CD4-positive, CD25-positive, alpha-beta regulatory T cell (primary cell): ENCODE measurements around the gene ANKRD24. TPM values are rescaled to one million over a fixed set of nuclear protein-coding genes. Genes with fewer than 3 reads are reported as not detected.
"Not testable (repeated sequence)": the region's sequence is repeated elsewhere in the genome, so short reads cannot be mapped to it uniquely, and the experiment has no call there.

ENCODE experiments used
- ATAC-seq, 2 donors: fragments of 150-1000 bp; cut with Tn5 transposase; one replicate each; pipeline ENCODE4 v1.10.0; 2021; ENCODE audit warnings: low read depth in 2 of 2, moderate number of reproducible peaks in 2 of 2, moderate library complexity in 1 of 2
- DNase-seq, 3 donors: peaks; one replicate each; pipeline versions ENCODE4 v3.0.0 to v3.0.0-alpha.2; 2012 to 2022; ENCODE audit warnings: mixed read lengths in 1 of 3
- H3K27ac ChIP-seq: one replicate; pipeline ENCODE4 v1.7.0; 2013; ENCODE audit warnings: mild to moderate bottlenecking, low read length; ENCODE audit not compliant: insufficient read depth, poor library complexity, severe bottlenecking
- H3K27me3 ChIP-seq: one replicate; pipeline ENCODE4 v1.7.0; 2013; ENCODE audit warnings: low read length; ENCODE audit not compliant: control insufficient read depth, insufficient read depth
- H3K36me3 ChIP-seq: one replicate; pipeline ENCODE4 v1.7.0; 2013; ENCODE audit warnings: mild to moderate bottlenecking, low read length, moderate library complexity; ENCODE audit not compliant: control insufficient read depth, insufficient read depth
- H3K4me1 ChIP-seq: 2 replicates; pipeline ENCODE4 v1.7.0; 2013; ENCODE audit warnings: mild to moderate bottlenecking, low read length; ENCODE audit not compliant: insufficient read depth, control insufficient read depth, poor library complexity, severe bottlenecking
- H3K4me3 ChIP-seq: one replicate; pipeline ENCODE4 v1.7.0; 2013; ENCODE audit warnings: low read depth, mild to moderate bottlenecking, low read length, moderate library complexity
- H3K9me3 ChIP-seq, 2 experiments: 1 replicate in 1 of 2; 2 replicates in 1 of 2; pipeline ENCODE4 v1.7.0; 2013; ENCODE audit warnings: low read length in 2 of 2, mild to moderate bottlenecking in 1 of 2, moderate library complexity in 1 of 2; ENCODE audit not compliant: control insufficient read depth in 2 of 2
- H3K27ac Mint-ChIP-seq, 3 donors: one replicate each; pipeline ENCODE4 v1.8.0; 2020 to 2022; ENCODE audit warnings: mild to moderate bottlenecking in 3 of 3, mixed read lengths in 3 of 3, moderate library complexity in 2 of 3
- H3K27me3 Mint-ChIP-seq: one replicate; pipeline ENCODE4 v1.8.0; 2022; ENCODE audit warnings: mild to moderate bottlenecking, mixed read lengths
- H3K36me3 Mint-ChIP-seq: one replicate; pipeline ENCODE4 v1.8.0; 2020; ENCODE audit warnings: mixed read lengths
- H3K4me1 Mint-ChIP-seq, 4 donors: one replicate each; pipeline ENCODE4 v1.8.0; 2020 to 2022; ENCODE audit warnings: mixed read lengths in 4 of 4, mild to moderate bottlenecking in 1 of 4
- H3K4me3 Mint-ChIP-seq, 4 donors: one replicate each; pipeline ENCODE4 v1.8.0; 2020 to 2022; ENCODE audit warnings: mild to moderate bottlenecking in 4 of 4, mixed read lengths in 4 of 4, moderate library complexity in 3 of 4
- H3K9me3 Mint-ChIP-seq, 7 donors: one replicate each; pipeline ENCODE4 v1.8.0; 2020 to 2022; ENCODE audit warnings: mixed read lengths in 7 of 7, mild to moderate bottlenecking in 3 of 7, moderate library complexity in 2 of 7
- polyA plus RNA-seq, 4 donors: library from polyadenylated mRNA; unstranded; fragments of 300-500 nt; fragmentation: Illumina TruSeq; gene quantifications; one replicate each; pipeline ENCODE4 v1.2.3, GENCODE V29; 2021
- total RNA-seq: library from RNA; stranded (reverse); gene quantifications from one replicate; pipeline ENCODE4 v1.2.3, GENCODE V29; 2022

Gene ANKRD24
- total and polyA plus RNA-seq, 5 donors from 2014 or later, result 0.12 to 1.5 (median 0.40) TPM; not detected in 1

- not testable (repeated sequence) for DNase-seq, H3K4me1 ChIP-seq, ATAC-seq, H3K9me3 ChIP-seq, H3K36me3 Mint-ChIP-seq, H3K4me1 Mint-ChIP-seq, H3K27me3 ChIP-seq, H3K27me3 Mint-ChIP-seq, H3K9me3 Mint-ChIP-seq, H3K36me3 ChIP-seq, H3K4me3 Mint-ChIP-seq, H3K27ac ChIP-seq, H3K27ac Mint-ChIP-seq, H3K4me3 ChIP-seq
These were observed 49.0 kb downstream of the ANKRD24 start for GRCh38 chr19:4231521-4231920.

DNA sequence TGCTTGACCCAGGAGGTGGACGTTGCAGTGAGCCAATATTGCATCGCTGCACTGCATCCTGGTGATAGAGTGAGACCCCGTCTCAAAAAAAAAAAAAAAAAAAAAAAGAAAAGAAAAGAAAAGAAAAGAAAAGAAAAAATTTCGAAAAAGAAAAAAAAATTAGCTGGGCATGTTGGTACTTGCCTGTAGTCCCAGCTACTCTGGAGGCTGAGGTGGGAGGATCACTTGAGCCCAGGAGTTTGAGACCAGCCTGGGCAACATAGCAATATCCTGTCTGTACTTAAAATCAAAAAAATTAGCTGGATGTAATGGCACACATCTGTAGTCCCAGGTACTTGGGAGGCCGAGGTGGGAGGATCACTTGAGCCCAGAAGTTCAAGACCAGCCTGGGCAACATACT is 49.6 kb downstream of the ANKRD24 start:
- not testable (repeated sequence) for H3K27ac Mint-ChIP-seq, DNase-seq, H3K4me3 ChIP-seq, H3K4me3 Mint-ChIP-seq, H3K27me3 ChIP-seq, ATAC-seq, H3K27ac ChIP-seq, H3K4me1 ChIP-seq, H3K27me3 Mint-ChIP-seq, H3K9me3 ChIP-seq, H3K9me3 Mint-ChIP-seq, H3K36me3 ChIP-seq, H3K4me1 Mint-ChIP-seq, H3K36me3 Mint-ChIP-seq

DNA sequence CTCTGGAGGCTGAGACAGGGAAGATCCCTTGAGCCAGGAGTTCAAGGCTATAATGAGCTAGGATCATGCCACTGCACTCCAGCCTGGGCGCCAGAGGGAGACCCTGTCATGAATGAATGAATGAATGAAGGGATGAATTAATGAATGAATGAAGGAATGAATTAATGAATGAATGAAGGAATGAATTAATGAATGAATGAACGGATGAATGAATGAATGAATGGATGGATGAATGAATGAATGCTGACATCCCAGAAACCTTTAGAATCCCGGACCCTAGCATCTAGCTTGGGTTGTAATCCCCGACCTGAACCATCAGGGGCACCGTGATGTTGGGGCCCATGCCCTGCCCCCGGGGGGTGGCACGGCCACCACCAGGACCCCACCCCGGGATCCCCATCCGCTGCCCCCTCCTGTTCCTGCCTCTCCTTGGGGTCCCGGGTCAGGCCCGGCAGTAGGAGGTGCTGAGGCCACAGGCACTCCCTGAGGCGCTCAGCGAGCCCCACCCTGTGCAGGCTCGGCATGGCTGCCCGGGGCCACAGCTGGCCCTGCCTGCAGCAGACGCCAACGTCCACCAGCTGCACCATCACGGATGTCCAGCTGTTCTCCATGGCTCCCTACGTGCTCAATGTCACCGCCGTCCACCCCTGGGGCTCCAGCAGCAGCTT is 50.3 kb downstream of the ANKRD24 start:
- peaks cover 0 to 4% (median 2%) of the 10 kb centered on the region in 4 donors for H3K4me1 Mint-ChIP-seq
- H3K27me3 ChIP-seq, result no peaks in the 10 kb centered on the region
- H3K27me3 Mint-ChIP-seq, result no peaks in the 10 kb centered on the region
- no peak overlapping the region for H3K4me3 Mint-ChIP-seq
- H3K4me1 ChIP-seq, result peaks cover 8% of the 10 kb centered on the region
- ATAC-seq, result no peak
- H3K27ac Mint-ChIP-seq, result no peak overlapping the region
- no peak for DNase-seq
- H3K36me3 ChIP-seq, result no peaks in the 10 kb centered on the region
- H3K9me3 Mint-ChIP-seq, result no peaks in the 10 kb centered on the region
- H3K4me3 ChIP-seq, result no peak overlapping the region
- H3K27ac ChIP-seq, result no peak overlapping the region
- H3K36me3 Mint-ChIP-seq, result no peaks in the 10 kb centered on the region
- H3K9me3 ChIP-seq, result no peaks in the 10 kb centered on the region

GRCh38 chr19:4233282-4233853 is 50.9 kb downstream of the ANKRD24 start:
- H3K36me3 Mint-ChIP-seq, result no peaks in the 10 kb centered on the region
- ATAC-seq (peak in 1 of 2 donors; percentile 57), DNase-seq (peak; percentile 39 to 53 (median 49))
- H3K27me3 Mint-ChIP-seq, result no peaks in the 10 kb centered on the region
- Histone ChIP-seq H3K4me3 (no peak overlapping the region), H3K4me1 (peaks cover 8% of the 10 kb centered on the region), H3K27ac (no peak overlapping the region), H3K9me3 (no peaks in the 10 kb centered on the region), H3K27me3 (no peaks in the 10 kb centered on the region), H3K36me3 (no peaks in the 10 kb centered on the region)
- H3K9me3 Mint-ChIP-seq, result peaks cover 0 to 1% (median 0%) of the 10 kb centered on the region in 7 donors
- H3K4me3 Mint-ChIP-seq, result no peak overlapping the region
- no peak overlapping the region for H3K27ac Mint-ChIP-seq
- H3K4me1 Mint-ChIP-seq, result peaks cover 0 to 4% (median 2%) of the 10 kb centered on the region in 4 donors

GRCh38 chr19:4234142-4234861 is 51.8 kb downstream of the ANKRD24 start:
- no peak overlapping the region for H3K27ac Mint-ChIP-seq

GRCh38 chr19:4234862-4235201 is 52.3 kb downstream of the ANKRD24 start:
- no peak overlapping the region for H3K4me3 ChIP-seq
- H3K4me1 ChIP-seq, result no peaks in the 10 kb centered on the region
- ATAC-seq (no peak), DNase-seq (no peak)
- Mint-ChIP-seq H3K27me3 (no peaks in the 10 kb centered on the region), H3K9me3 (peaks cover 0 to 1% (median 0%) of the 10 kb centered on the region in 7 donors), H3K36me3 (no peaks in the 10 kb centered on the region), H3K4me1 (peaks cover 0 to 4% (median 1%) of the 10 kb centered on the region in 4 donors), H3K27ac (no peak overlapping the region), H3K4me3 (no peak overlapping the region)
- no peaks in the 10 kb centered on the region for H3K27me3 ChIP-seq
- H3K36me3 ChIP-seq, result no peaks in the 10 kb centered on the region
- H3K27ac ChIP-seq, result no peak overlapping the region
- no peaks in the 10 kb centered on the region for H3K9me3 ChIP-seq

More at GRCh38 chr19:4234142-4234861, 51.8 kb downstream of the ANKRD24 start:
- Histone ChIP-seq H3K9me3 (no peaks in the 10 kb centered on the region), H3K4me3 (no peak overlapping the region), H3K27ac (no peak overlapping the region), H3K36me3 (no peaks in the 10 kb centered on the region), H3K4me1 (peaks cover 4% of the 10 kb centered on the region), H3K27me3 (no peaks in the 10 kb centered on the region)
- Mint-ChIP-seq H3K27me3 (no peaks in the 10 kb centered on the region), H3K36me3 (no peaks in the 10 kb centered on the region), H3K4me3 (no peak overlapping the region), H3K9me3 (peaks cover 0 to 1% (median 0%) of the 10 kb centered on the region in 7 donors), H3K4me1 (peaks cover 0 to 4% (median 2%) of the 10 kb centered on the region in 4 donors)
- DNase-seq (no peak), ATAC-seq (no peak)

- not testable (repeated sequence) for DNase-seq, H3K36me3 Mint-ChIP-seq
These were observed 55.0 kb downstream of the ANKRD24 start for GRCh38 chr19:4237510-4237909.

More at GRCh38 chr19:4237510-4237909, 55.0 kb downstream of the ANKRD24 start:
- not testable (repeated sequence) for H3K9me3 Mint-ChIP-seq, H3K4me3 ChIP-seq, H3K27me3 ChIP-seq, H3K9me3 ChIP-seq, H3K27ac Mint-ChIP-seq, H3K4me3 Mint-ChIP-seq, H3K4me1 ChIP-seq, ATAC-seq, H3K4me1 Mint-ChIP-seq, H3K27ac ChIP-seq, H3K36me3 ChIP-seq, H3K27me3 Mint-ChIP-seq
